RKO (cell line): Measurements from ENCODE around the gene SNX8.
"Not testable (repeated sequence)": the region's sequence is repeated elsewhere in the genome, so short reads cannot be mapped to it uniquely, and the experiment has no call there.

ENCODE experiments used
- DNase-seq: peaks from one replicate; pipeline ENCODE4 v3.0.0-alpha.2; 2016; ENCODE audit warnings: low spot score

Gene SNX8

GRCh38 chr7:2290877-2291276 is 23.4 kb downstream of the SNX8 start:
- no peak for DNase-seq

GRCh38 chr7:2289621-2290020 is 24.6 kb downstream of the SNX8 start:
- no peak for DNase-seq

- no peak for DNase-seq
Observed at GRCh38 chr7:2289111-2289586, 25.1 kb downstream of the SNX8 start.

- DNase-seq = no peak
Observed at GRCh38 chr7:2288503-2288902, 25.7 kb downstream of the SNX8 start.

GRCh38 chr7:2287745-2288144 is 26.5 kb downstream of the SNX8 start:
- DNase-seq = no peak

GRCh38 chr7:2283074-2283473 is 31.2 kb downstream of the SNX8 start:
- DNase-seq = no peak

GRCh38 chr7:2282185-2282751 is 32.0 kb downstream of the SNX8 start:
- DNase-seq = no peak

GRCh38 chr7:2281541-2281940 is 32.7 kb downstream of the SNX8 start:
- DNase-seq = no peak

- DNase-seq = no peak
Observed at GRCh38 chr7:2280424-2280823, 33.8 kb downstream of the SNX8 start.

GRCh38 chr7:2279896-2280295 is 34.3 kb downstream of the SNX8 start:
- no peak for DNase-seq

GRCh38 chr7:2278026-2278425 is 36.2 kb downstream of the SNX8 start:
- no peak for DNase-seq

GRCh38 chr7:2276107-2276506 is 38.1 kb downstream of the SNX8 start:
- no peak for DNase-seq

- DNase-seq = no peak
Observed at GRCh38 chr7:2275101-2275500, 39.1 kb downstream of the SNX8 start.

GRCh38 chr7:2274666-2275065 is 39.6 kb downstream of the SNX8 start:
- no peak for DNase-seq

- DNase-seq = no peak
Observed at GRCh38 chr7:2273866-2274265, 40.4 kb downstream of the SNX8 start.

GRCh38 chr7:2272031-2272430 is 42.2 kb downstream of the SNX8 start:
- DNase-seq = no peak

GRCh38 chr7:2271273-2272026 is 42.8 kb downstream of the SNX8 start:
- DNase-seq = no peak

GRCh38 chr7:2270495-2270894 is 43.7 kb downstream of the SNX8 start:
- DNase-seq = no peak

GRCh38 chr7:2269991-2270460 is 44.2 kb downstream of the SNX8 start:
- DNase-seq = no peak

GRCh38 chr7:2269089-2269990 is 44.9 kb downstream of the SNX8 start:
- not testable (repeated sequence) for DNase-seq

- no peak for DNase-seq
Observed at GRCh38 chr7:2266911-2267310, 47.3 kb downstream of the SNX8 start.

GRCh38 chr7:2264158-2264557 is 50.1 kb downstream of the SNX8 start:
- no peak for DNase-seq

GRCh38 chr7:2263176-2263575 is 51.1 kb downstream of the SNX8 start:
- DNase-seq = no peak
